Measurements from ENCODE around the gene OR6Q1. TPM values are rescaled to one million over a fixed set of nuclear protein-coding genes. Genes with fewer than 3 reads are reported as not detected.

Gene OR6Q1
- total and polyA plus RNA-seq, 2 of the 13 experiments (the other 11 are each of a cell fraction or from before 2014, with no cell fraction given) = not detected

DNA sequence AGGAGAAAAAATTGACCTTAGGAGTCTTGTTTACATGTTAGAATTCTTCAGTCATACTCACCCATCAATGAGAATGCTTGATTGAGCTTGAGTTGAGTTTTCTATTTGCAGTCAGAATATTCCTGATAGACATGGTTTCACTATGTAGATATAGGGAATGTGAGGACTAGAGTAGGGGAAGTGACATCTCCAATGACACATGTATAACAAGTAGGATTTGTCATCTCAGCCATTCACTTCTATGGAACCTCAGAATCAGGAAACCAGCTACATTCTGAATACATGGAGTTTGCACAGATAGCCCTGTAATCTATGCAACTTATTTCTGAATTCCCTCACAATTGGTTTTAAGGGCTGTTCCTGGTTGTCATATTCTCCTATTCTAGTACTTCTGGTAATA is 27.2 kb upstream of the OR6Q1 start:
- intact Hi-C loops (cut with micrococcal nuclease; ENCODE audit: unreplicated experiment) (no loop called here), in situ Hi-C loops (cut with HindIII; ENCODE audit: extremely low pct_ligation_motif_present, low pct_unique_long_range_greater_than_20kb) (no loop called here)
- Histone ChIP-seq H3K4me3 (replicated peaks in 1 of 3; ENCODE audit: insufficient read depth in 1 of 3, low read depth in 2 of 3, low read length in 3 of 3) (no peak overlapping the region), H3K27ac (ENCODE audit: extremely low read length, insufficient read depth, low read length) (no peak overlapping the region), H3K4me1 (ENCODE audit: insufficient read depth, low read length) (peaks cover 43% of the 10 kb centered on the region), H3K79me2 (ENCODE audit: insufficient read depth, low read length) (no peaks in the 10 kb centered on the region), H3K4me2 (ENCODE audit: low read depth, low read length) (no peak overlapping the region), H3K9me3 (ENCODE audit: low read length) (no peaks in the 10 kb centered on the region; the same call in 1 of the 2 replicates), H4K20me1 (ENCODE audit: insufficient read depth, low read length) (no peaks in the 10 kb centered on the region), H3K36me3 (replicated peaks in 1 of 2; ENCODE audit: control insufficient read depth in 1 of 2, insufficient read depth in 2 of 2, low read length in 2 of 2) (no peaks in the 10 kb centered on the region), H3K27me3 (ENCODE audit: control insufficient read depth in 1 of 2, insufficient read depth in 2 of 2, low read length in 2 of 2) (no peaks in the 10 kb centered on the region), H2AFZ (ENCODE audit: low read length) (no peak overlapping the region), H3K9ac (ENCODE audit: insufficient read depth, low read depth, low read length) (no peak overlapping the region)
- POLR2A ChIA-PET = no interaction called here
- no peak for TF ChIP-seq ZNF563 (CRISPR knock-in tag; IDR thresholded peaks at IDR 0.05)
- no peak for TF ChIP-seq SNAI1 (CRISPR knock-in tag; IDR thresholded peaks at IDR 0.05; ENCODE audit: borderline replicate concordance)
- no peak for TF ChIP-seq ZFP82 (CRISPR knock-in tag; IDR thresholded peaks at IDR 0.05; ENCODE audit: borderline replicate concordance)
- no peak for TF ChIP-seq MTF2 (CRISPR knock-in tag; IDR thresholded peaks at IDR 0.05; ENCODE audit: borderline replicate concordance)
- no peak for TF ChIP-seq NAIF1 (CRISPR knock-in tag; IDR thresholded peaks at IDR 0.05; ENCODE audit: borderline replicate concordance)
- TF ChIP-seq, protein P1, sequence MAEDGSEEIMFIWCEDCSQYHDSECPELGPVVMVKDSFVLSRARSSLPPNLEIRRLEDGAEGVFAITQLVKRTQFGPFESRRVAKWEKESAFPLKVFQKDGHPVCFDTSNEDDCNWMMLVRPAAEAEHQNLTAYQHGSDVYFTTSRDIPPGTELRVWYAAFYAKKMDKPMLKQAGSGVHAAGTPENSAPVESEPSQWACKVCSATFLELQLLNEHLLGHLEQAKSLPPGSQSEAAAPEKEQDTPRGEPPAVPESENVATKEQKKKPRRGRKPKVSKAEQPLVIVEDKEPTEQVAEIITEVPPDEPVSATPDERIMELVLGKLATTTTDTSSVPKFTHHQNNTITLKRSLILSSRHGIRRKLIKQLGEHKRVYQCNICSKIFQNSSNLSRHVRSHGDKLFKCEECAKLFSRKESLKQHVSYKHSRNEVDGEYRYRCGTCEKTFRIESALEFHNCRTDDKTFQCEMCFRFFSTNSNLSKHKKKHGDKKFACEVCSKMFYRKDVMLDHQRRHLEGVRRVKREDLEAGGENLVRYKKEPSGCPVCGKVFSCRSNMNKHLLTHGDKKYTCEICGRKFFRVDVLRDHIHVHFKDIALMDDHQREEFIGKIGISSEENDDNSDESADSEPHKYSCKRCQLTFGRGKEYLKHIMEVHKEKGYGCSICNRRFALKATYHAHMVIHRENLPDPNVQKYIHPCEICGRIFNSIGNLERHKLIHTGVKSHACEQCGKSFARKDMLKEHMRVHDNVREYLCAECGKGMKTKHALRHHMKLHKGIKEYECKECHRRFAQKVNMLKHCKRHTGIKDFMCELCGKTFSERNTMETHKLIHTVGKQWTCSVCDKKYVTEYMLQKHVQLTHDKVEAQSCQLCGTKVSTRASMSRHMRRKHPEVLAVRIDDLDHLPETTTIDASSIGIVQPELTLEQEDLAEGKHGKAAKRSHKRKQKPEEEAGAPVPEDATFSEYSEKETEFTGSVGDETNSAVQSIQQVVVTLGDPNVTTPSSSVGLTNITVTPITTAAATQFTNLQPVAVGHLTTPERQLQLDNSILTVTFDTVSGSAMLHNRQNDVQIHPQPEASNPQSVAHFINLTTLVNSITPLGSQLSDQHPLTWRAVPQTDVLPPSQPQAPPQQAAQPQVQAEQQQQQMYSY (CRISPR knock-in tag; IDR thresholded peaks at IDR 0.05) = no peak
- TF ChIP-seq SPEN (CRISPR knock-in tag; IDR thresholded peaks at IDR 0.05; ENCODE audit: low read depth) = no peak
- no peak for FAIRE-seq
- CTCF ChIA-PET (ENCODE audit: low intra/inter-chr PET ratio, low total read pairs) = no interaction called here
- no peak for ATAC-seq
- no peak for DNase-seq (ENCODE audit: low spot score)
- BruUV-seq (replicated peaks) = no TSS peak
